ENCODE results near the gene ARL6IP4.

ARL6IP4 gene

GRCh38 chr12:122983789-122984515, 3.5 kb downstream of the ARL6IP4 start:
- TF ChIP-seq, protein P1, sequence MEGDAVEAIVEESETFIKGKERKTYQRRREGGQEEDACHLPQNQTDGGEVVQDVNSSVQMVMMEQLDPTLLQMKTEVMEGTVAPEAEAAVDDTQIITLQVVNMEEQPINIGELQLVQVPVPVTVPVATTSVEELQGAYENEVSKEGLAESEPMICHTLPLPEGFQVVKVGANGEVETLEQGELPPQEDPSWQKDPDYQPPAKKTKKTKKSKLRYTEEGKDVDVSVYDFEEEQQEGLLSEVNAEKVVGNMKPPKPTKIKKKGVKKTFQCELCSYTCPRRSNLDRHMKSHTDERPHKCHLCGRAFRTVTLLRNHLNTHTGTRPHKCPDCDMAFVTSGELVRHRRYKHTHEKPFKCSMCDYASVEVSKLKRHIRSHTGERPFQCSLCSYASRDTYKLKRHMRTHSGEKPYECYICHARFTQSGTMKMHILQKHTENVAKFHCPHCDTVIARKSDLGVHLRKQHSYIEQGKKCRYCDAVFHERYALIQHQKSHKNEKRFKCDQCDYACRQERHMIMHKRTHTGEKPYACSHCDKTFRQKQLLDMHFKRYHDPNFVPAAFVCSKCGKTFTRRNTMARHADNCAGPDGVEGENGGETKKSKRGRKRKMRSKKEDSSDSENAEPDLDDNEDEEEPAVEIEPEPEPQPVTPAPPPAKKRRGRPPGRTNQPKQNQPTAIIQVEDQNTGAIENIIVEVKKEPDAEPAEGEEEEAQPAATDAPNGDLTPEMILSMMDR (IDR thresholded peaks at IDR 0.05; ENCODE audit: insufficient read depth, low read depth, low read length, missing control alignments): no peak
- no peak overlapping the region for H3K4me3 ChIP-seq (ENCODE audit: low read length)
- DNase-seq (ENCODE audit: low read depth): no peak

GRCh38 chr12:122984612-122985337, 4.3 kb downstream of the ARL6IP4 start:
- H3K4me3 ChIP-seq (ENCODE audit: low read length): no peak overlapping the region
- TF ChIP-seq, protein P1 (IDR thresholded peaks at IDR 0.05; ENCODE audit: insufficient read depth, low read depth, low read length, missing control alignments): no peak
- no peak for DNase-seq (ENCODE audit: low read depth)

DNA sequence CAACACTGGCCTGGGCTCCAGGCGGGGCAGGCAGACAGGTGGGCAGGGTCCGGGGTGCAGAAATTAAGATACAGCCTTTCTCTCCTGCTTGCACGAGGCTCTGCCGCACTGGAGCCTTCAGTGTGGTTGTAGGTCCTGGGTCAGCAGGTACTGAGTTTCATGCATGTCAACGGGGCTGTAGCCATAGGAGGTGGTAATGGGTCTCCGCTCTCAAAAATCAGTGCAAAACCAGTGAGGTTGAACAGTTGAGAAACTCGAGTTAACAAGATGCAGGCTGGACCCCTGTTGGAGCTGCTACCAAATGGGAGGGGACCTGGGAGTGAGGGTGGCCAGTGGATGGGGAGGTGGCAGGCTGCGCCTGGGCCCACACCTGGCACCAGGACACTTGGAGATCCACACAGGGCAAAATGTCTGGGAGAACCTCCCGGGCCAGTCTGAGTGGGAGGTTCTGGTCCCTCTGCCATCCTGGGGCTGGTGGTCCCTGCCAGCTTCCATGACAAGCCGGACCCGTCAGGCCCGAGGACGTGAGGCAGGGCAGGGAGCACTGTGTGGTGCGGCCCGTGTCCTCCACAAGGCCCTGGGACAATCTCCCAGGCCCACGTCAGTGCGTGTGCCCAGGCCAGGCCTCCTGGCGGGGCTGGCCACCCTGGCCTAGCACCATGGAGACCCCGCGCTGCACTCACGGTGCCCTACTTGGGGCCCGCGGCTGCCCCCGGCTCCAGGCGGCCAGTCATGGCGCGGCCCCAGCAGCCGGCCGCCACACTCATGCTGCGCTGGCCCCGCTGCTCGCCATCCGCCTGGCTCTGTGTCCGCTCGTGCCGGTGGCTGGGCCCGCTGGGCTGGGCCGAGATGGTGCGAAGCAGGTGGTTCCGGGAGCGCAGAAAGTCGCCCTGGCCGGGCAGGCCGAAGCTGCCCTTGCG, 5.1 kb downstream of the ARL6IP4 start:
- no peak overlapping the region for H3K4me3 ChIP-seq (ENCODE audit: low read length)
- TF ChIP-seq, protein P1 (IDR thresholded peaks at IDR 0.05; ENCODE audit: insufficient read depth, low read depth, low read length, missing control alignments): no peak
- DNase-seq (ENCODE audit: low read depth): no peak

- TF ChIP-seq, protein P1 (IDR thresholded peaks at IDR 0.05; ENCODE audit: insufficient read depth, low read depth, low read length, missing control alignments): no peak
- DNase-seq (ENCODE audit: low read depth): no peak
- H3K4me3 ChIP-seq (ENCODE audit: low read length): no peak overlapping the region
These were observed 5.9 kb downstream of the ARL6IP4 start for GRCh38 chr12:122986258-122986871.

DNA sequence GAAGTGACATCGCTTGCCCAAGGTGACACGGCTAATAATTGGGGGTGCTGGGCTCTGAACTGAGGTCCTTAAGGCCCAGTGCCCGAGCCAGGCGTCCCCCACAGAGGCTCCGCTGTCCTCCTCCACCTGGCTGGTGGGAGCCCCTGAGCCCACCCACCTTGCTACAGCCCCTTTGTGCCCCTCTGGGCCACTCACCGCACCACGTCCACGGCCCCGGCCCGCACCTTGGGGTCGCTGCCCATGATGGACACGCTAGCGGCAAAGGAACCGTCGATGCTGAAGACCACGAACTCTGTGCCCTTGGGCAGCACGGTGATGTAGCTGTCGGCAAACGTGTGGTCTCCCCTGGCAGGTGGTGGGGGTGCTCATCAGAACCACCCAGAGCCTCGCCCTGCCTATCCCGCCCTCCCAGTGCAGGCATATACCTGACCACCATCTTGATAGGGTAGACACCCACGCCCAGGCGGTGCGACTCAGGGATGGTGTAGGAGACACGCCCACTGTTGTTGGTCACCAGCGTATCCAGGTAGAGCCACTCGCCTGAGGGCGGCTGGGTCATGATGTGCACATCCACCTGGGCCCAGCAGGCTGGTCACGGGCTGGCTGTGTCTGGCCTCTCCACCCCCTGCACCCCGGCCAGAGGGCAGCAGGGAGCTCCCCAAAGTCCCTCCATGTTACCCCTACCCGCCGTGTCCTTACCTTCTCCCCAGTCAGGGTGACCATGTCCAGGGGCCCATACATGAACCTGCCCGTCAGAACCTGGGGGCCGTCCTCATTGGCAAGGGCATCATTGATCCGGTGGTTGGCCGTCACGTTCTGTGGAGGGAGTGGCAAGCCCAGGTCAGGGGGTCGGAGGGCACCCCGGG, 6.8 kb downstream of the ARL6IP4 start:
- TF ChIP-seq, protein P1 (IDR thresholded peaks at IDR 0.05; ENCODE audit: insufficient read depth, low read depth, low read length, missing control alignments): no peak
- DNase-seq (ENCODE audit: low read depth): peak; percentile 37
- no peak overlapping the region for H3K4me3 ChIP-seq (ENCODE audit: low read length)

DNA sequence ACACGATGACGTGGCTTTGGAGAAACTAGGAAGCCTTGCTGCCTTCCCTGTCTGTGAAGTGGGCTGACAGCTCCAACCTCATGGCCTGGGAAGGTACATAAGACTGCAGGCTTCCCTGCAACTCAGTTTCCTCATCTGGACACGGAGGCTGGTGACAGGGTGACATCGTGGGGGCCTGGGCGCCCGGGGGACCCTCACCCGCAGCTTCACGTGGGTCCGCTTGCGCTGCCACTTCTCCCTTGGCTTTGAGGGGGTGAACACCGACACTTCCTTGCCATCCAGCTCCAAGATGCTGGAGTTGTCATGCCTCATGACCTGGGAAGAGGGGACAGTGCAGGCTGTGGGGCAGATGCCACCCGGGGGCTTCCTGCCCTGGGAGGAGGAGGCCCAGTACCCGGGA, 7.6 kb downstream of the ARL6IP4 start:
- H3K4me3 ChIP-seq (ENCODE audit: low read length): no peak overlapping the region
- TF ChIP-seq, protein P1 (IDR thresholded peaks at IDR 0.05; ENCODE audit: insufficient read depth, low read depth, low read length, missing control alignments): no peak
- DNase-seq (ENCODE audit: low read depth): no peak

All from epithelial cell of esophagus (primary cell).